ENCODE data around the gene MRPL47. TPM values are rescaled to one million over a fixed set of nuclear protein-coding genes. Genes with fewer than 3 reads are reported as not detected.

The MRPL47 gene
- 25.4 and 47.4 TPM in 2 replicates for total RNA-seq

DNA sequence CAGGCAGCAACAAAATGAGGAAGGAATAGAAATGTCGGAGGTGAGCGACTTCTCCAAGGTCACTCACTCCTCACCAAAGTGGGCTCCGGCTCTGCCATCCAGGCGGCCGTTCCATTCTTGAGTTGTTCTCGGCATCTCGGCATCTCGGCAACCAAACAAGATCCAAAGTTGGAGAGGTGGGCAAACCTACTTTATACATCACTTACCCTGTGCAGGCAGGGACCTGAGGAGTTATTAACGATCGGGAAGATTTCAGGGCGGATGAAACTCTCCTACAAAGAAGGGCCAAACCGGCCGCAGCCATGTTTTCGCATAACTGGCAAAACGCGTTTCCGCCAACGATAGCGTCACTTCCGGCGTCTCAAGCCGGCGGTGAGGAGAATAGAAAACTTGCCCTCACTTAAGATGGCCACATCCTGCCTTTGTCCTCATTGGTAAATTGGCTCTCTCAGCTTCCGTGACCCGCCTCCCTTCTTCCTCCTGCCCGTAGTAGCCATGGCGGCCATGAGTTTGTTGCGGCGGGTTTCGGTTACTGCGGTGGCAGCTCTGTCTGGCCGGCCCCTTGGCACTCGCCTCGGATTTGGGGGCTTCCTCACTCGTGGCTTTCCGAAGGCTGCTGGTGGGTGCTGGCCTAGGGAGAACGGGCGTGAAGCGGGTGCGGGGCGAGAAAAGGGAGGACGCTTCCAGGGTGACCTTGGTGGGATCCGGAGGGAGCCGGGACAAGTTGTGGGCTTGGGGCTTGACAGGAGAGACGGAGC lies at the start of gene MRPL47, which contains the start of gene NDUFB5:
Gene MRPL47 (minus strand): TSS at position 318 of the 758 bp plus-strand sequence. CDS start 14 bp downstream, at position 304.
Gene NDUFB5 (plus strand): TSS at position 474 of the 758 bp plus-strand sequence. CDS start 22 bp downstream, at position 496.

GRCh38 chr3:179652447-179653095 lies 48.1 kb upstream of the MRPL47 start, which contains the start of gene USP13:
Gene USP13, plus strand, starts transcription at chr3:179653040. Its CDS starts 186 bp downstream, at chr3:179653226.

DNA sequence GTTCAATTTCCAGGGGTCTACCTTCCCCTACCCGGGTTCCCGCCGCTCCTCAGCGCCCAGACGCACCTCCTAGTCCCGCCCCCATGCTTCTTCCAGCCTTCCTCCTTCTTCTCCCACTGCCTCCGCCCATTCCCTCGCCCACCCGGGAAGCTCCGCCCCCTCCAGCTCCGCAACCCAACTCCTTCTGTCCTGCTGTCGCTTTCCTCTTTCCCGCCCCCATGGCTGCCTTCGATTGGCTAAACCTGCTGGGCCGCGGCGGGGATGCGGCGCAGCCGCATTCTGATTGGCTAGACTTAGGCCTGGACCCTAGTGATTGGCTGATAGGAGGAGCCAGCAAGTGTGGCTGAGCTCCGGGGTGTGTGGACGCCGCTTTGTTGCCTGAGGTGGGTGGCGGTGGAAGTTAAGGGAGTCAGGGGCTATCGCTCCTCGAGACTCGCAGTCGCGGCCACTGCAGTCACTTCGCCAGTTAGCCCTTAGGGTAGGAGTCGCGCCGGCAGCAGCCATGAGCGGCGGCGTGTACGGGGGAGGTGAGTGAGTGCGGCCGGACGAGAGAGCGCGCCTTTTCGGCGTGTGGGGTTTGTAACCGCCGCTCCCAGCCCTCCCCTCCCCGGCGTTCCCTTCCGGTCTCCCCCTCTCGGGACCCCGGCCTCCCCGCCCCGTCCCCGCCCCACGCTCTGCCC lies 41.7 kb downstream of the MRPL47 start, which contains the start of gene ACTL6A:
Gene ACTL6A (plus strand): TSS at position 336 of the 680 bp plus-strand sequence. CDS start 167 bp downstream, at position 503.

Other genes starting within 250 kb of the MRPL47 start
- gene GNB4, start 153.2 kb downstream of the MRPL47 start, total RNA-seq: 78.4 and 104 TPM in 2 replicates
- gene ACTL6A, start 41.7 kb downstream of the MRPL47 start, total RNA-seq: 53.3 and 95.5 TPM in 2 replicates
- gene NDUFB5, start 156 bp upstream of the MRPL47 start, total RNA-seq: 109 and 140 TPM in 2 replicates
- gene USP13, start 48.4 kb upstream of the MRPL47 start, total RNA-seq: 6.8 and 17.4 TPM in 2 replicates

Measured in regular cardiac myocyte (primary cell).